Breast epithelium (tissue), 4 donors: ENCODE measurements around the gene C19orf38. TPM values are rescaled to one million over a fixed set of nuclear protein-coding genes. Genes with fewer than 3 reads are reported as not detected.

Experiments
- DNase-seq, 2 donors: peaks; one replicate each; pipeline ENCODE4 v3.0.0-alpha.2; 2019; ENCODE audit warnings: low spot score in 2 of 2
- H3K27ac ChIP-seq, 2 donors: fragments of 200-600 bp; sonication (generic) in 1 of 2; one replicate each; pipeline ENCODE4 v1.5.1; 2016 to 2019; ENCODE audit warnings: mild to moderate bottlenecking in 1 of 2
- H3K27me3 ChIP-seq, 2 donors: fragments of 200-600 bp; sonication (generic) in 1 of 2; one replicate each; pipeline versions ENCODE4 v1.5.1 to v1.6.0; 2017 to 2019; ENCODE audit warnings: control low read depth in 1 of 2, mild to moderate bottlenecking in 1 of 2
- H3K36me3 ChIP-seq: fragments of 200-600 bp; one replicate; pipeline ENCODE4 v1.5.1; 2019
- H3K4me1 ChIP-seq, 2 donors: fragments of 200-600 bp; sonication (generic); one replicate each; pipeline ENCODE4 v1.5.1; 2016 to 2019; ENCODE audit warnings: control low read depth in 1 of 2
- H3K4me3 ChIP-seq, 3 donors: fragments of 200-600 bp; sonication (generic); 1 replicate in 2 of 3; 2 replicates in 1 of 3; pipeline ENCODE4 v1.5.1; 2016 to 2019; ENCODE audit warnings: mild to moderate bottlenecking in 3 of 3, moderate library complexity in 2 of 3
- H3K9me3 ChIP-seq, 2 donors: fragments of 200-600 bp; sonication (generic) in 1 of 2; one replicate each; pipeline ENCODE4 v1.5.1; 2016 to 2019; ENCODE audit warnings: control low read depth in 1 of 2
- CTCF ChIP-seq, 3 donors: fragments of 450-650 bp; IDR thresholded peaks; one replicate each; pipeline ENCODE4 v1.5.1; 2016 to 2017; ENCODE audit warnings: antibody characterized with exemption in 3 of 3, mild to moderate bottlenecking in 3 of 3, moderate library complexity in 3 of 3
- POLR2A ChIP-seq: fragments of 450-650 bp; IDR thresholded peaks from one replicate; pipeline ENCODE4 v1.6.1; 2016; ENCODE audit warnings: antibody characterized with exemption, mild to moderate bottlenecking, moderate library complexity
- POLR2AphosphoS5 ChIP-seq, 3 donors: sonication (generic); formaldehyde crosslinking; IDR thresholded peaks; one replicate each; pipeline ENCODE4 v1.6.1; 2017; ENCODE audit warnings: antibody characterized with exemption in 3 of 3
- intact Hi-C: fragments of 100-400 bp; cut with DNase I; formaldehyde crosslinking; loops from one replicate; pipeline ENCODE4 v1.15.1; 2023; ENCODE audit warnings: low total_unique reads
- total RNA-seq, 3 donors: library from RNA; depleted of rRNA; stranded (reverse); fragments of >200 nt; gene quantifications; one replicate each; pipeline ENCODE4 v1.1.0, GENCODE V29; 2016

Gene C19orf38
- total RNA-seq, 3 donors from 2014 or later: 1.3 to 2.7 (median 2.0) TPM

- H3K27me3 ChIP-seq: no peaks in the 10 kb centered on the region
- intact Hi-C loops: loop anchor here (2.0 kb wide), 1 partner anchor 307 kb away; no protein-coding TSS in a partner anchor
- H3K9me3 ChIP-seq: no peaks in the 10 kb centered on the region
- H3K27ac ChIP-seq: peak overlapping the region in 1 of 2 donors; percentile 5
- H3K4me1 ChIP-seq: no peaks in the 10 kb centered on the region
- H3K36me3 ChIP-seq: no peaks in the 10 kb centered on the region
- no peak overlapping the region for H3K4me3 ChIP-seq
- no peak for DNase-seq
- TF ChIP-seq POLR2A (no peak), CTCF (IDR thresholded peaks at IDR 0.05) (no peak), POLR2AphosphoS5 (IDR thresholded peaks at IDR 0.05) (no peak)
Observed at GRCh38 chr19:10878253-10878652, 30.0 kb downstream of the C19orf38 start.

GRCh38 chr19:10881403-10882107 is 33.3 kb downstream of the C19orf38 start:
- H3K9me3 ChIP-seq: no peaks in the 10 kb centered on the region
- no peak overlapping the region for H3K4me3 ChIP-seq
- H3K36me3 ChIP-seq: no peaks in the 10 kb centered on the region
- intact Hi-C loops: no loop called here
- H3K27ac ChIP-seq: no peak overlapping the region
- TF ChIP-seq POLR2AphosphoS5 (IDR thresholded peaks at IDR 0.05) (no peak), CTCF (IDR thresholded peaks at IDR 0.05) (no peak), POLR2A (no peak)
- DNase-seq: no peak
- no peaks in the 10 kb centered on the region for H3K4me1 ChIP-seq
- no peaks in the 10 kb centered on the region for H3K27me3 ChIP-seq

GRCh38 chr19:10882108-10882457 is 33.9 kb downstream of the C19orf38 start:
- Histone ChIP-seq H3K9me3 (no peaks in the 10 kb centered on the region), H3K27me3 (no peaks in the 10 kb centered on the region), H3K36me3 (no peaks in the 10 kb centered on the region), H3K4me1 (no peaks in the 10 kb centered on the region), H3K4me3 (no peak overlapping the region), H3K27ac (no peak overlapping the region)
- DNase-seq: no peak
- no peak for TF ChIP-seq CTCF (IDR thresholded peaks at IDR 0.05)
- no peak for TF ChIP-seq POLR2A
- TF ChIP-seq POLR2AphosphoS5 (IDR thresholded peaks at IDR 0.05): no peak
- intact Hi-C loops: no loop called here

- H3K36me3 ChIP-seq: no peaks in the 10 kb centered on the region
- no peak overlapping the region for H3K4me3 ChIP-seq
- no peak overlapping the region for H3K27ac ChIP-seq
- no peaks in the 10 kb centered on the region for H3K27me3 ChIP-seq
- no peak for DNase-seq
- H3K4me1 ChIP-seq: no peaks in the 10 kb centered on the region
- H3K9me3 ChIP-seq: no peaks in the 10 kb centered on the region
- intact Hi-C loops: no loop called here
- no peak for TF ChIP-seq CTCF (IDR thresholded peaks at IDR 0.05)
- no peak for TF ChIP-seq POLR2A
- TF ChIP-seq POLR2AphosphoS5 (IDR thresholded peaks at IDR 0.05): no peak
Observed at GRCh38 chr19:10884274-10884673, 36.1 kb downstream of the C19orf38 start.

GRCh38 chr19:10885201-10886169 is 37.3 kb downstream of the C19orf38 start:
- H3K4me3 ChIP-seq: no peak overlapping the region
- no peaks in the 10 kb centered on the region for H3K27me3 ChIP-seq
- no peak for DNase-seq
- H3K27ac ChIP-seq: no peak overlapping the region
- no peaks in the 10 kb centered on the region for H3K36me3 ChIP-seq
- TF ChIP-seq POLR2A (no peak), CTCF (IDR thresholded peaks at IDR 0.05) (no peak), POLR2AphosphoS5 (IDR thresholded peaks at IDR 0.05) (no peak)
- no peaks in the 10 kb centered on the region for H3K9me3 ChIP-seq
- intact Hi-C loops: no loop called here
- H3K4me1 ChIP-seq: no peaks in the 10 kb centered on the region
